Panc1 (cell line): ENCODE measurements around the gene ELK4. TPM values are rescaled to one million over a fixed set of nuclear protein-coding genes. Genes with fewer than 3 reads are reported as not detected.
"Not testable (repeated sequence)": the region's sequence is repeated elsewhere in the genome, so short reads cannot be mapped to it uniquely, and the experiment has no call there.

Experiments used
- ATAC-seq: fragments of 200-7000 bp; cut with Tn5 transposase; 2 replicates; pipeline ENCODE4 v1.9.1; 2020; ENCODE audit warnings: mild to moderate bottlenecking, moderate library complexity
- BruUV-seq: library from RNA; stranded (reverse); fragments of 400-500 nt; replicated peaks from 2 replicates; lab custom pipeline; 2021; lab: Mats Ljungman, UMichigan
- CTCF ChIA-PET: fragments of 300-600 bp; sonication (Branson Sonifier 250); formaldehyde crosslinking; loops from one replicate; lab custom pipeline; 2022; ENCODE audit warnings: antibody characterized with exemption; lab: Charles Lee
- POLR2A ChIA-PET: fragments of 300-600 bp; sonication (Branson Sonifier 250); formaldehyde crosslinking; loops from one replicate; lab custom pipeline; 2022; ENCODE audit warnings: antibody characterized with exemption; lab: Charles Lee
- DNase-seq: peaks from one replicate; pipeline ENCODE4 v3.0.0-alpha.2; 2010; ENCODE audit warnings: low read depth, low spot score
- H3K27ac ChIP-seq: 2 replicates; pipeline ENCODE4 v1.5.1; 2011; ENCODE audit warnings: mild to moderate bottlenecking, low read length, inconsistent platforms
- H3K27me3 ChIP-seq: fragments of 200-500 bp; sonication (Bioruptor generic); 2 replicates; pipeline ENCODE4 v1.6.0; 2014; ENCODE audit warnings: low read length, inconsistent platforms; ENCODE audit not compliant: control insufficient read depth, insufficient read depth
- H3K36me3 ChIP-seq: fragments of 200-500 bp; sonication (Bioruptor generic); 2 replicates; pipeline ENCODE4 v1.5.1; 2014; ENCODE audit warnings: inconsistent platforms, mild to moderate bottlenecking, low read length, moderate library complexity; ENCODE audit not compliant: control insufficient read depth, insufficient read depth
- H3K4me1 ChIP-seq: 2 replicates; pipeline ENCODE4 v1.5.1; 2011; ENCODE audit warnings: inconsistent platforms, mild to moderate bottlenecking, low read length, moderate library complexity; ENCODE audit not compliant: control insufficient read depth, insufficient read depth
- H3K4me3 ChIP-seq, 2 experiments: 2 replicates each; pipeline ENCODE4 v1.5.1; 2011 to 2012; ENCODE audit warnings: low read depth in 2 of 2, low read length in 2 of 2, mild to moderate bottlenecking in 2 of 2, inconsistent platforms in 1 of 2, moderate library complexity in 1 of 2
- H3K9me3 ChIP-seq: fragments of 200-500 bp; sonication (Bioruptor generic); 2 replicates; pipeline ENCODE4 v1.5.1; 2014; ENCODE audit warnings: low read depth, mild to moderate bottlenecking, inconsistent platforms, low read length, moderate library complexity; ENCODE audit not compliant: control insufficient read depth, insufficient read depth
- POLR2AphosphoS5 ChIP-seq: IDR thresholded peaks from 2 replicates; pipeline ENCODE4 v1.6.1; 2012; ENCODE audit warnings: mild to moderate bottlenecking, low read depth, low read length, moderate library complexity
- SIN3A ChIP-seq: IDR thresholded peaks from 2 replicates; pipeline ENCODE4 v1.6.1; 2012; ENCODE audit warnings: low read depth, mild to moderate bottlenecking, low read length, moderate library complexity, borderline replicate concordance; ENCODE audit not compliant: insufficient read depth
- TCF7L2 ChIP-seq: IDR thresholded peaks from 2 replicates; pipeline ENCODE4 v1.6.1; 2011; ENCODE audit warnings: mild to moderate bottlenecking, low read depth, low read length, inconsistent platforms
- in situ Hi-C: cut with HindIII; loops from 2 replicates; pipeline ENCODE4 v1.10.0; 2016; ENCODE audit warnings: low sequenced_read_pairs, low pct_unique_long_range_greater_than_20kb
- intact Hi-C: fragments of 100-400 bp; cut with micrococcal nuclease; formaldehyde crosslinking; loops from one replicate; pipeline ENCODE4 v1.10.0; 2022; ENCODE audit not compliant: unreplicated experiment
- total RNA-seq: library from RNA; stranded (reverse); gene quantifications from one replicate; pipeline ENCODE4 v1.2.1, GENCODE V29; 2021; ENCODE audit not compliant: unreplicated experiment
- TF ChIP-seq, protein P1 (sequence below): fragments of 450-650 bp; IDR thresholded peaks from 2 replicates; pipeline ENCODE4 v1.5.1; 2017; ENCODE audit warnings: mild to moderate bottlenecking
- TF ChIP-seq, protein P2 (sequence below), 2 experiments: IDR thresholded peaks; 2 replicates each; pipeline ENCODE4 v1.6.1; 2011 to 2012; ENCODE audit warnings: low read depth in 2 of 2, control low read depth in 1 of 2, low read length in 1 of 2, mild to moderate bottlenecking in 1 of 2, moderate library complexity in 1 of 2; ENCODE audit not compliant: insufficient read depth in 1 of 2

Gene ELK4
- total RNA-seq, 1 experiment from 2014 or later, result 54.6 TPM

- Histone ChIP-seq H3K4me3 (no peak overlapping the region), H3K36me3 (no peaks in the 10 kb centered on the region), H3K27me3 (no peaks in the 10 kb centered on the region), H3K9me3 (no peaks in the 10 kb centered on the region), H3K4me1 (peaks cover 6% of the 10 kb centered on the region; the same call in 1 of the 2 replicates), H3K27ac (no peak overlapping the region)
- DNase-seq (no peak), ATAC-seq (no peak)
- TF ChIP-seq, protein P1, sequence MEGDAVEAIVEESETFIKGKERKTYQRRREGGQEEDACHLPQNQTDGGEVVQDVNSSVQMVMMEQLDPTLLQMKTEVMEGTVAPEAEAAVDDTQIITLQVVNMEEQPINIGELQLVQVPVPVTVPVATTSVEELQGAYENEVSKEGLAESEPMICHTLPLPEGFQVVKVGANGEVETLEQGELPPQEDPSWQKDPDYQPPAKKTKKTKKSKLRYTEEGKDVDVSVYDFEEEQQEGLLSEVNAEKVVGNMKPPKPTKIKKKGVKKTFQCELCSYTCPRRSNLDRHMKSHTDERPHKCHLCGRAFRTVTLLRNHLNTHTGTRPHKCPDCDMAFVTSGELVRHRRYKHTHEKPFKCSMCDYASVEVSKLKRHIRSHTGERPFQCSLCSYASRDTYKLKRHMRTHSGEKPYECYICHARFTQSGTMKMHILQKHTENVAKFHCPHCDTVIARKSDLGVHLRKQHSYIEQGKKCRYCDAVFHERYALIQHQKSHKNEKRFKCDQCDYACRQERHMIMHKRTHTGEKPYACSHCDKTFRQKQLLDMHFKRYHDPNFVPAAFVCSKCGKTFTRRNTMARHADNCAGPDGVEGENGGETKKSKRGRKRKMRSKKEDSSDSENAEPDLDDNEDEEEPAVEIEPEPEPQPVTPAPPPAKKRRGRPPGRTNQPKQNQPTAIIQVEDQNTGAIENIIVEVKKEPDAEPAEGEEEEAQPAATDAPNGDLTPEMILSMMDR, result no peak
- TF ChIP-seq SIN3A, result no peak
- TF ChIP-seq POLR2AphosphoS5, result no peak
- in situ Hi-C loops, result no loop called here
- ChIA-PET POLR2A (no interaction called here), CTCF (no interaction called here)
- intact Hi-C loops, result no loop called here
- no TSS peak for BruUV-seq
Observed at GRCh38 chr1:205636732-205637131, 4.9 kb upstream of the ELK4 start.

DNA sequence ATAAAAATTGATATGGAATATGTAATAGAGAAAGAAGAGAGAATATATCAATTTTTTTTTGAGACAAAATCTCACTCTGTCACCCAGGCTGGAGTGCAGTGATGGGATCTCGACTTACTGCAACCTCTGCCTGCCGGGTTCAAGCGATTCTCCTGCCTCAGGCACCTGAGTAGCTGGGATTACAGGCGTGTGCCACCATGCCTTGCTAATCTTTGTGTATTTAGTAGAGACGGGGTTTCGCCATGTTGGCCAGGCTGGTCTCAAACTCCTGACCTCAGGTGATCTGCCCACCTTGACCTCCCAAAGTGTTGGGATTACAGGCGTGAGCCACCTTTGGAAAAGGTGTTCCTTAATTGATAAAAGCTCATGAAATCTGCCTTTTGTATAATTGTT, 4.3 kb upstream of the ELK4 start:
- H3K4me1 ChIP-seq, ATAC-seq, H3K36me3 ChIP-seq, H3K27ac ChIP-seq, DNase-seq, CTCF ChIA-PET, POLR2A ChIA-PET, BruUV-seq, H3K27me3 ChIP-seq, intact Hi-C loops, H3K9me3 ChIP-seq, H3K4me3 ChIP-seq, in situ Hi-C loops: not testable (repeated sequence)

DNA sequence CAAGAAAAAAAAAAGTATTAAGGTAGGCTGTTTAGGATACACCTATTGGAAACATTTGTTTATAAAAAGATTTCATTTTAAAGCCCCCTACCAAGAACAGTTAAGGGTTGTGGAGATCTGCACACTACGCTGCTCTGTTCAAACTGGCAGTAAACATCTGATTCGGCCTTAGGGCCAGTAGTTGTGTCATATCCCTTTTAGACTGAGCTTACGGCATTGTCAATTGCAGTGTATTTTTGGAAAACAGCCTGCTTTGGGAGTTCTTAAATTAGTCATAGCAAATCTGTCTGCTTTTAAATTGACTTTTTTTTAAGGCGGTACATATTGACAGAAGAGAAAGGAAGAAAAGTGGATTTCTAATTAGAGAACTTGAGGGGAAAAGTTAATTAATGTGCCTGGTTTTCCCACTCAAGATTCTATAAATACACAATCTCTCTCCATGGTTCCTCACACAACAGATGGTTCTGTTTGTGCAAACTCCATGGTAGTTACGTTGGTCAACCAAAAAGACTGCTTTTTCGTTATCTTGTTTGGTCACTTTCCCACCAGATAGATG, 1.7 kb upstream of the ELK4 start:
- H3K4me3 ChIP-seq, result no peak overlapping the region
- peaks cover 15% of the 10 kb centered on the region for H3K4me1 ChIP-seq
- DNase-seq (no peak), ATAC-seq (no peak)
- H3K27ac ChIP-seq, result no peak overlapping the region
- no TSS peak for BruUV-seq
- ChIA-PET POLR2A (interaction anchor here (0.7 kb wide), 1 partner anchor 20 kb away, joined by 3 read pairs; no protein-coding TSS in a partner anchor), CTCF (interaction anchor here (0.7 to 1.2 kb wide), 3 partner anchors 25 to 297 kb away, joined by 3 read pairs; no protein-coding TSS in a partner anchor)
- H3K36me3 ChIP-seq, result peaks cover 4% of the 10 kb centered on the region; the same call in 1 of the 2 replicates
- H3K9me3 ChIP-seq, result no peaks in the 10 kb centered on the region
- TF ChIP-seq TCF7L2 (no peak), SIN3A (no peak)
- TF ChIP-seq, protein P2, sequence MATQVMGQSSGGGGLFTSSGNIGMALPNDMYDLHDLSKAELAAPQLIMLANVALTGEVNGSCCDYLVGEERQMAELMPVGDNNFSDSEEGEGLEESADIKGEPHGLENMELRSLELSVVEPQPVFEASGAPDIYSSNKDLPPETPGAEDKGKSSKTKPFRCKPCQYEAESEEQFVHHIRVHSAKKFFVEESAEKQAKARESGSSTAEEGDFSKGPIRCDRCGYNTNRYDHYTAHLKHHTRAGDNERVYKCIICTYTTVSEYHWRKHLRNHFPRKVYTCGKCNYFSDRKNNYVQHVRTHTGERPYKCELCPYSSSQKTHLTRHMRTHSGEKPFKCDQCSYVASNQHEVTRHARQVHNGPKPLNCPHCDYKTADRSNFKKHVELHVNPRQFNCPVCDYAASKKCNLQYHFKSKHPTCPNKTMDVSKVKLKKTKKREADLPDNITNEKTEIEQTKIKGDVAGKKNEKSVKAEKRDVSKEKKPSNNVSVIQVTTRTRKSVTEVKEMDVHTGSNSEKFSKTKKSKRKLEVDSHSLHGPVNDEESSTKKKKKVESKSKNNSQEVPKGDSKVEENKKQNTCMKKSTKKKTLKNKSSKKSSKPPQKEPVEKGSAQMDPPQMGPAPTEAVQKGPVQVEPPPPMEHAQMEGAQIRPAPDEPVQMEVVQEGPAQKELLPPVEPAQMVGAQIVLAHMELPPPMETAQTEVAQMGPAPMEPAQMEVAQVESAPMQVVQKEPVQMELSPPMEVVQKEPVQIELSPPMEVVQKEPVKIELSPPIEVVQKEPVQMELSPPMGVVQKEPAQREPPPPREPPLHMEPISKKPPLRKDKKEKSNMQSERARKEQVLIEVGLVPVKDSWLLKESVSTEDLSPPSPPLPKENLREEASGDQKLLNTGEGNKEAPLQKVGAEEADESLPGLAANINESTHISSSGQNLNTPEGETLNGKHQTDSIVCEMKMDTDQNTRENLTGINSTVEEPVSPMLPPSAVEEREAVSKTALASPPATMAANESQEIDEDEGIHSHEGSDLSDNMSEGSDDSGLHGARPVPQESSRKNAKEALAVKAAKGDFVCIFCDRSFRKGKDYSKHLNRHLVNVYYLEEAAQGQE (IDR thresholded peaks at IDR 0.05; ENCODE audit: insufficient read depth in 1 of 2, low read depth in 2 of 2, low read length in 1 of 2), result no peak
- TF ChIP-seq, protein P1, result no peak
- in situ Hi-C loops, result no loop called here
- intact Hi-C loops, result loop anchor here (2.0 kb wide), 2 partner anchors 43 to 105 kb away; no protein-coding TSS in a partner anchor
- no peaks in the 10 kb centered on the region for H3K27me3 ChIP-seq
